ENCODE results near the gene VPS41.

DNA sequence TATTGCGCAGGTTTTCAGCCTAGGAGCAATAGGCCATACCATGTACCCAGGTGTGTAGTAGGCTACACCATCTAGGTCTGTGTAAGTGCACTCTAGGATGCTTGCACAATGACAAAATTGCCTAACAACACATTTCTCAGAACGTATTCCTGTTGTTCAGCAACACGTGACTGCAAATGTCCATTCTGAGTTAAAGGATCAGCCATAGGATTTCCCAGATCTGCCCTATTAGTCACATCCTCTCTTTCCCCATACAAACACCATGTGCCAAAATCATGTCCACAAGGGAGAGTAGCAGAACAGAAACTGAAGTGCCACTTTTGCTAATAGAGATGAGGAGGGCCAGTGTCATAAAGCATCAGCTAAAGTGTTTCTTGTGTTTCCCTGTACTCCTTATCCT, 235.2 kb downstream of the VPS41 start:
- no peak for TF ChIP-seq CTCF (conservative IDR thresholded peaks at IDR 0.05)
- TF ChIP-seq ZFX (IDR thresholded peaks at IDR 0.05): no peak
